ENCODE data around the gene AGPAT3. TPM values are rescaled to one million over a fixed set of nuclear protein-coding genes. Genes with fewer than 3 reads are reported as not detected.

The AGPAT3 gene
- total RNA-seq, 1 donor, result 47.4 TPM

GRCh38 chr21:43851593-43851992, 13.4 kb upstream of the AGPAT3 start:
- H3K4me2 ChIP-seq (ENCODE audit: insufficient read depth, low read length), result no peak overlapping the region
- H4K20me1 ChIP-seq (ENCODE audit: insufficient read depth, low read length), result no peaks in the 10 kb centered on the region
- H3K9me3 ChIP-seq (ENCODE audit: low read depth, low read length), result no peaks in the 10 kb centered on the region
- H3K36me3 ChIP-seq (ENCODE audit: insufficient read depth, low read length), result no peaks in the 10 kb centered on the region
- no peak overlapping the region for H2AFZ ChIP-seq (ENCODE audit: low read length)
- no peaks in the 10 kb centered on the region for H3K79me2 ChIP-seq (ENCODE audit: insufficient read depth, low read length)
- peaks cover 9% of the 10 kb centered on the region for H3K27me3 ChIP-seq (ENCODE audit: insufficient read depth, low read length)
- TF ChIP-seq, protein P1, sequence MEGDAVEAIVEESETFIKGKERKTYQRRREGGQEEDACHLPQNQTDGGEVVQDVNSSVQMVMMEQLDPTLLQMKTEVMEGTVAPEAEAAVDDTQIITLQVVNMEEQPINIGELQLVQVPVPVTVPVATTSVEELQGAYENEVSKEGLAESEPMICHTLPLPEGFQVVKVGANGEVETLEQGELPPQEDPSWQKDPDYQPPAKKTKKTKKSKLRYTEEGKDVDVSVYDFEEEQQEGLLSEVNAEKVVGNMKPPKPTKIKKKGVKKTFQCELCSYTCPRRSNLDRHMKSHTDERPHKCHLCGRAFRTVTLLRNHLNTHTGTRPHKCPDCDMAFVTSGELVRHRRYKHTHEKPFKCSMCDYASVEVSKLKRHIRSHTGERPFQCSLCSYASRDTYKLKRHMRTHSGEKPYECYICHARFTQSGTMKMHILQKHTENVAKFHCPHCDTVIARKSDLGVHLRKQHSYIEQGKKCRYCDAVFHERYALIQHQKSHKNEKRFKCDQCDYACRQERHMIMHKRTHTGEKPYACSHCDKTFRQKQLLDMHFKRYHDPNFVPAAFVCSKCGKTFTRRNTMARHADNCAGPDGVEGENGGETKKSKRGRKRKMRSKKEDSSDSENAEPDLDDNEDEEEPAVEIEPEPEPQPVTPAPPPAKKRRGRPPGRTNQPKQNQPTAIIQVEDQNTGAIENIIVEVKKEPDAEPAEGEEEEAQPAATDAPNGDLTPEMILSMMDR (IDR thresholded peaks at IDR 0.05; ENCODE audit: extremely low read depth, low read depth, low read length), result no peak
- no peak for DNase-seq (ENCODE audit: insufficient read length, low spot score, missing footprints)
- H3K27ac ChIP-seq (ENCODE audit: low read depth, low read length), result no peak overlapping the region
- no peak overlapping the region for H3K4me3 ChIP-seq (ENCODE audit: insufficient read depth, low read length)
- H3K4me1 ChIP-seq (ENCODE audit: insufficient read depth, low read length), result no peaks in the 10 kb centered on the region

GRCh38 chr21:43853851-43854772, 10.9 kb upstream of the AGPAT3 start:
- Histone ChIP-seq H2AFZ (ENCODE audit: low read length) (no peak overlapping the region), H3K4me3 (ENCODE audit: insufficient read depth, low read length) (no peak overlapping the region), H3K36me3 (ENCODE audit: insufficient read depth, low read length) (no peaks in the 10 kb centered on the region), H4K20me1 (ENCODE audit: insufficient read depth, low read length) (no peaks in the 10 kb centered on the region), H3K4me1 (ENCODE audit: insufficient read depth, low read length) (no peaks in the 10 kb centered on the region), H3K9me3 (ENCODE audit: low read depth, low read length) (no peaks in the 10 kb centered on the region), H3K27ac (ENCODE audit: low read depth, low read length) (no peak overlapping the region), H3K27me3 (ENCODE audit: insufficient read depth, low read length) (peaks cover 9% of the 10 kb centered on the region), H3K79me2 (ENCODE audit: insufficient read depth, low read length) (no peaks in the 10 kb centered on the region), H3K4me2 (ENCODE audit: insufficient read depth, low read length) (no peak overlapping the region)
- TF ChIP-seq, protein P1 (IDR thresholded peaks at IDR 0.05; ENCODE audit: extremely low read depth, low read depth, low read length), result no peak
- peak; percentile 66 for DNase-seq (ENCODE audit: insufficient read length, low spot score, missing footprints)

GRCh38 chr21:43854773-43855633, 10.0 kb upstream of the AGPAT3 start:
- TF ChIP-seq, protein P1 (IDR thresholded peaks at IDR 0.05; ENCODE audit: extremely low read depth, low read depth, low read length), result no peak
- Histone ChIP-seq H3K4me3 (ENCODE audit: insufficient read depth, low read length) (no peak overlapping the region), H3K36me3 (ENCODE audit: insufficient read depth, low read length) (no peaks in the 10 kb centered on the region), H3K4me2 (ENCODE audit: insufficient read depth, low read length) (no peak overlapping the region), H4K20me1 (ENCODE audit: insufficient read depth, low read length) (no peaks in the 10 kb centered on the region), H3K27ac (ENCODE audit: low read depth, low read length) (no peak overlapping the region), H3K4me1 (ENCODE audit: insufficient read depth, low read length) (no peaks in the 10 kb centered on the region), H3K9me3 (ENCODE audit: low read depth, low read length) (no peaks in the 10 kb centered on the region), H3K79me2 (ENCODE audit: insufficient read depth, low read length) (no peaks in the 10 kb centered on the region), H2AFZ (ENCODE audit: low read length) (no peak overlapping the region), H3K27me3 (ENCODE audit: insufficient read depth, low read length) (peaks cover 9% of the 10 kb centered on the region)
- DNase-seq (ENCODE audit: insufficient read length, low spot score, missing footprints), result peak; percentile 67

GRCh38 chr21:43855955-43856354, 9.1 kb upstream of the AGPAT3 start:
- H3K4me1 ChIP-seq (ENCODE audit: insufficient read depth, low read length), result no peaks in the 10 kb centered on the region
- H3K79me2 ChIP-seq (ENCODE audit: insufficient read depth, low read length), result no peaks in the 10 kb centered on the region
- H3K9me3 ChIP-seq (ENCODE audit: low read depth, low read length), result no peaks in the 10 kb centered on the region
- no peaks in the 10 kb centered on the region for H4K20me1 ChIP-seq (ENCODE audit: insufficient read depth, low read length)
- no peak overlapping the region for H3K27ac ChIP-seq (ENCODE audit: low read depth, low read length)
- DNase-seq (ENCODE audit: insufficient read length, low spot score, missing footprints), result peak; percentile 55
- H3K4me3 ChIP-seq (ENCODE audit: insufficient read depth, low read length), result no peak overlapping the region
- H2AFZ ChIP-seq (ENCODE audit: low read length), result no peak overlapping the region
- H3K36me3 ChIP-seq (ENCODE audit: insufficient read depth, low read length), result no peaks in the 10 kb centered on the region
- TF ChIP-seq, protein P1 (IDR thresholded peaks at IDR 0.05; ENCODE audit: extremely low read depth, low read depth, low read length), result no peak
- no peak overlapping the region for H3K4me2 ChIP-seq (ENCODE audit: insufficient read depth, low read length)
- peaks cover 9% of the 10 kb centered on the region for H3K27me3 ChIP-seq (ENCODE audit: insufficient read depth, low read length)

Measured in osteoblast (primary cell).